ENCODE measurements around the gene SUOX. TPM values are rescaled to one million over a fixed set of nuclear protein-coding genes. Genes with fewer than 3 reads are reported as not detected.
"Not testable (repeated sequence)": the region's sequence is repeated elsewhere in the genome, so short reads cannot be mapped to it uniquely, and the experiment has no call there.

SUOX gene
- total and polyA plus RNA-seq, 3 experiments from 2014 or later: 0.90 to 2.5 (median 2.3) TPM

- CTCF ChIA-PET: interaction anchor here (0.6 to 2.5 kb wide), 18 partner anchors 9 to 237 kb away, joined by 3 to 21 read pairs (median 4); partner anchors contain the start of genes DGKA, ORMDL2, SARNP and SMARCC2
- H3K9me3 ChIP-seq (ENCODE audit: low read length): no peaks in the 10 kb centered on the region
- H3K27ac ChIP-seq (ENCODE audit: low read depth, low read length): peak overlapping the region; percentile 87
- Mint-ChIP-seq H3K4me3 (no peak overlapping the region), H3K27ac (no peak overlapping the region), H3K4me1 (peaks cover 17 to 32% (median 29%) of the 10 kb centered on the region in 3 donors), H3K36me3 (peaks cover 0 to 25% (median 5%) of the 10 kb centered on the region in 3 donors), H3K9me3 (no peaks in the 10 kb centered on the region), H3K27me3 (no peaks in the 10 kb centered on the region)
- H3K4me3 ChIP-seq (ENCODE audit: low read length): peak overlapping the region; percentile 74
- no peaks in the 10 kb centered on the region for H3K27me3 ChIP-seq (ENCODE audit: insufficient read depth, low read length, poor library complexity, severe bottlenecking)
- H3K4me1 ChIP-seq (ENCODE audit: insufficient read depth, low read length): peaks cover 36% of the 10 kb centered on the region
- DNase-seq: peak in 1 of 5 donors; percentile 24
- POLR2A ChIA-PET: interaction anchor here (0.6 to 2.9 kb wide), 26 partner anchors 9 to 662 kb away, joined by 3 to 19 read pairs (median 6); partner anchors contain the start of genes BLOC1S1, CD63, DGKA and DNAJC14
- H3K36me3 ChIP-seq (ENCODE audit: insufficient read depth, low read length): peaks cover 6% of the 10 kb centered on the region
Observed at GRCh38 chr12:55974308-55974730, 22.8 kb upstream of the SUOX start.

DNA sequence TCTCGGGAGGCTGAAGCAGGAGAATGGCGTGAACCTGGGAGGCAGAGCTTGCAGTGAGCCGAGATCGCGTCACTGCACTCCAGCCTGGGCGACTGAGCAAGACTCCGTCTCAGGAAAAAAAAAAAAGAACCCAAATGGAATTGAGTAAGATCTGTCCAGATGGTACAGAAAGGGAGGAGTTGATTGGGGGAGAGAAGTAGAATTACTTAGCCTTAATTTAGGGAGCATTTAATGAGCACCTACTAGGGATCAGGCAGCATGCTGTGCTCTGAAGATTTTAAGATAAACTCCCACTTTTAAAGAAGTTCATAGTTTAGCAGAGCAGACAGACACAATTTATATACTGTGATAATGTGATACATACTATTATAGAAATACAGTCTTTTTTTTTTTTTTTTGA lies 18.7 kb upstream of the SUOX start:
- Mint-ChIP-seq H3K36me3 (peaks cover 0 to 51% (median 5%) of the 10 kb centered on the region in 3 donors), H3K9me3 (no peaks in the 10 kb centered on the region), H3K4me3 (no peak overlapping the region), H3K27ac (no peak overlapping the region), H3K27me3 (no peaks in the 10 kb centered on the region), H3K4me1 (peaks cover 24 to 52% (median 32%) of the 10 kb centered on the region in 3 donors)
- DNase-seq: no peak
- H3K4me3 ChIP-seq (ENCODE audit: low read length): no peak overlapping the region
- ChIA-PET POLR2A (no interaction called here), CTCF (no interaction called here)
- no peak overlapping the region for H3K27ac ChIP-seq (ENCODE audit: low read depth, low read length)
- peaks cover 6% of the 10 kb centered on the region for H3K36me3 ChIP-seq (ENCODE audit: insufficient read depth, low read length)
- H3K27me3 ChIP-seq (ENCODE audit: insufficient read depth, low read length, poor library complexity, severe bottlenecking): no peaks in the 10 kb centered on the region
- no peaks in the 10 kb centered on the region for H3K9me3 ChIP-seq (ENCODE audit: low read length)
- peaks cover 26% of the 10 kb centered on the region for H3K4me1 ChIP-seq (ENCODE audit: insufficient read depth, low read length)

GRCh38 chr12:55979069-55979468 lies 18.0 kb upstream of the SUOX start:
- Mint-ChIP-seq H3K27me3 (no peaks in the 10 kb centered on the region), H3K27ac (peak overlapping the region in 4 of 8 donors; percentile 6 to 46 (median 27)), H3K9me3 (no peaks in the 10 kb centered on the region), H3K4me1 (peaks cover 24 to 52% (median 32%) of the 10 kb centered on the region in 3 donors), H3K36me3 (peaks cover 0 to 57% (median 5%) of the 10 kb centered on the region in 3 donors), H3K4me3 (peak overlapping the region in 1 of 7 donors; percentile 79)
- Histone ChIP-seq H3K4me3 (ENCODE audit: low read length) (no peak overlapping the region), H3K27ac (ENCODE audit: low read depth, low read length) (no peak overlapping the region), H3K36me3 (ENCODE audit: insufficient read depth, low read length) (peaks cover 6% of the 10 kb centered on the region), H3K4me1 (ENCODE audit: insufficient read depth, low read length) (peaks cover 26% of the 10 kb centered on the region), H3K27me3 (ENCODE audit: insufficient read depth, low read length, poor library complexity, severe bottlenecking) (no peaks in the 10 kb centered on the region), H3K9me3 (ENCODE audit: low read length) (no peaks in the 10 kb centered on the region)
- DNase-seq: no peak
- ChIA-PET POLR2A (no interaction called here), CTCF (no interaction called here)

- Mint-ChIP-seq H3K4me1 (peaks cover 20 to 42% (median 23%) of the 10 kb centered on the region in 3 donors), H3K36me3 (peaks cover 0 to 69% (median 12%) of the 10 kb centered on the region in 3 donors)
- not testable (repeated sequence) for H3K27me3 Mint-ChIP-seq; H3K9me3 Mint-ChIP-seq; H3K9me3 ChIP-seq (ENCODE audit: low read length); H3K27ac ChIP-seq (ENCODE audit: low read depth, low read length); H3K27me3 ChIP-seq (ENCODE audit: insufficient read depth, low read length, poor library complexity, severe bottlenecking); H3K4me3 ChIP-seq (ENCODE audit: low read length); DNase-seq; H3K4me1 ChIP-seq (ENCODE audit: insufficient read depth, low read length); H3K27ac Mint-ChIP-seq; H3K4me3 Mint-ChIP-seq
- H3K36me3 ChIP-seq (ENCODE audit: insufficient read depth, low read length): peaks cover 11% of the 10 kb centered on the region
- ChIA-PET POLR2A (interaction anchor here (0.7 to 0.9 kb wide), 2 partner anchors 8 to 152 kb away, joined by 3 to 4 read pairs; partner anchors contain the start of gene RAB5B), CTCF (interaction anchor here (1.3 to 2.1 kb wide), 3 partner anchors 9 to 65 kb away, joined by 3 to 9 read pairs (median 3); no protein-coding TSS in a partner anchor)
Observed at GRCh38 chr12:55981882-55982281, 15.2 kb upstream of the SUOX start.

DNA sequence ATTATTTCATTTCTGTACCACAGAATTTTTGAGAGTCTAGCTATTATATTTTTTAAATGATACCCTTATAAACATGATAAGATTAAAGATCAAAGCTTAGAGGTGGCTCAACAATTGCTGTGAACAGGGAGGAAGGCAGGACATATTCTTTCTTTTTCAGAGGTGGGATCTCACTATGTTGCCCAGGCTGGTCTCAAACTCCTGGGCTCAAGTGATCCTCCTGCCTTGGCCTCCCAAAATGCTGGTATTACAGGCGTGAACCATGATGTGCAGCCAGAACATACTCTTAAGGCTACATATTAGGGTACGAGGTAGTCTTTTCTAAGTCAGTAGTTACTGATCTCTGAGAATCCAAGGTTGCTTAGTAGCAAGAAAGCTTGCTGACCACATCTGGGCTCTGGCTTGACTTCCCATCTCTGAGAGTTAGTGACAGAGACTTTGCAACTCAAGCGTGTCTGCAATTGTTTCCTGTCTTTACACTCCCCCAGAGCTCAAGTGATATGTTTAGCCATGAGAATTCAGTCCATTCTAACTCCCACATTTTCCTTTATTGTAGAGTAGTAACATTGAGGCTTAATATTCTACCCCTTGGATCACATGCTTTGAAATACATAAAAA lies 14.6 kb upstream of the SUOX start:
- no peaks in the 10 kb centered on the region for H3K9me3 ChIP-seq (ENCODE audit: low read length)
- H3K9me3 Mint-ChIP-seq: no peaks in the 10 kb centered on the region
- H3K4me3 ChIP-seq (ENCODE audit: low read length): no peak overlapping the region
- ChIA-PET POLR2A (interaction anchor here (0.7 to 0.9 kb wide), 2 partner anchors 9 to 152 kb away, joined by 3 to 4 read pairs; partner anchors contain the start of gene RAB5B), CTCF (interaction anchor here (1.2 to 2.1 kb wide), 5 partner anchors 8 to 64 kb away, joined by 3 to 9 read pairs (median 4); partner anchors contain the start of gene RAB5B)
- H3K27ac Mint-ChIP-seq: no peak overlapping the region
- H3K4me3 Mint-ChIP-seq: no peak overlapping the region
- peaks cover 9% of the 10 kb centered on the region for H3K36me3 ChIP-seq (ENCODE audit: insufficient read depth, low read length)
- H3K27ac ChIP-seq (ENCODE audit: low read depth, low read length): no peak overlapping the region
- no peaks in the 10 kb centered on the region for H3K27me3 ChIP-seq (ENCODE audit: insufficient read depth, low read length, poor library complexity, severe bottlenecking)
- H3K4me1 Mint-ChIP-seq: peaks cover 16 to 37% (median 17%) of the 10 kb centered on the region in 3 donors
- H3K27me3 Mint-ChIP-seq: no peaks in the 10 kb centered on the region
- H3K36me3 Mint-ChIP-seq: peaks cover 0 to 67% (median 12%) of the 10 kb centered on the region in 3 donors
- DNase-seq: no peak
- H3K4me1 ChIP-seq (ENCODE audit: insufficient read depth, low read length): peaks cover 5% of the 10 kb centered on the region

DNA sequence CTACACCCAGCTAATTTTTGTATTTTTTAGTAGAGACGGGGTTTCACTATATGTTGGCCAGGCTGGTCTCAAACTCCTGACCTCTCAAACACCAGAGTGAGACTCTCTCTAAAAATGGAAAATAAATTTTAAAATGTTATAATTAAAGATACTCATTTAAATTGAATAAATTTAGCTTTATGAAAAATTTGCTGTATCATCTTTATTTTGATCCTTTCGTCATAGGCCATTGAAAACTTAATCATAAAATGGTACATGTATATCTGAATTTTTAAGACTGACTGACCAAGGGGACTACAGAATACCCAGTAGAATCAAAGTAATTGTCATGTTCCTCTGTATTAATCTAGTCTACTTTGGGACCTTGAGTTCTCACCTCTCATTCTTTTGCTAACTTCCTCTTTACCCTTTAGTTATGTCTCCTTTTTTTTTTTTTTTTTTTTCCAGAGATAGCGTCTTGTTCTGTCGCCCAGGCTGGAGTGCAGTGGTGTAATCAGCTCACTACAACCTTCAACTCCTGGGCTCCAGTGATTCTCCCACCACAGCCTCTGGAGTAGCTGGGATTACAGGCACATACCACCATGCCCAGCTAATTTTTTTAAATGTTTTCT lies 13.7 kb upstream of the SUOX start:
- Mint-ChIP-seq H3K9me3 (no peaks in the 10 kb centered on the region), H3K4me1 (peaks cover 10 to 28% (median 13%) of the 10 kb centered on the region in 3 donors), H3K27me3 (no peaks in the 10 kb centered on the region), H3K4me3 (no peak overlapping the region), H3K36me3 (peaks cover 0 to 69% (median 12%) of the 10 kb centered on the region in 3 donors), H3K27ac (no peak overlapping the region)
- CTCF ChIA-PET: interaction anchor here (0.7 to 3.3 kb wide), 5 partner anchors 9 to 144 kb away, joined by 3 to 19 read pairs (median 8); partner anchors contain the start of gene RAB5B
- Histone ChIP-seq H3K27me3 (ENCODE audit: insufficient read depth, low read length, poor library complexity, severe bottlenecking) (no peaks in the 10 kb centered on the region), H3K27ac (ENCODE audit: low read depth, low read length) (no peak overlapping the region), H3K4me1 (ENCODE audit: insufficient read depth, low read length) (no peaks in the 10 kb centered on the region), H3K36me3 (ENCODE audit: insufficient read depth, low read length) (peaks cover 4% of the 10 kb centered on the region), H3K4me3 (ENCODE audit: low read length) (no peak overlapping the region), H3K9me3 (ENCODE audit: low read length) (no peaks in the 10 kb centered on the region)
- POLR2A ChIA-PET: interaction anchor here (1.6 kb wide), 1 partner anchor 9 kb away, joined by 14 read pairs; no protein-coding TSS in a partner anchor
- no peak for DNase-seq

GRCh38 chr12:55984861-55985260 lies 12.2 kb upstream of the SUOX start:
- Mint-ChIP-seq H3K4me3 (no peak overlapping the region), H3K4me1 (peaks cover 0 to 17% (median 9%) of the 10 kb centered on the region in 3 donors), H3K36me3 (peaks cover 0 to 70% (median 11%) of the 10 kb centered on the region in 3 donors), H3K9me3 (no peaks in the 10 kb centered on the region), H3K27ac (peak overlapping the region in 1 of 8 donors; percentile 43), H3K27me3 (no peaks in the 10 kb centered on the region)
- Histone ChIP-seq H3K27ac (ENCODE audit: low read depth, low read length) (no peak overlapping the region), H3K27me3 (ENCODE audit: insufficient read depth, low read length, poor library complexity, severe bottlenecking) (no peaks in the 10 kb centered on the region), H3K36me3 (ENCODE audit: insufficient read depth, low read length) (peaks cover 10% of the 10 kb centered on the region), H3K9me3 (ENCODE audit: low read length) (no peaks in the 10 kb centered on the region), H3K4me1 (ENCODE audit: insufficient read depth, low read length) (no peaks in the 10 kb centered on the region), H3K4me3 (ENCODE audit: low read length) (no peak overlapping the region)
- no peak for DNase-seq
- CTCF ChIA-PET: interaction anchor here (1.0 to 3.3 kb wide), 4 partner anchors 10 to 59 kb away, joined by 3 to 19 read pairs (median 3); no protein-coding TSS in a partner anchor
- POLR2A ChIA-PET: no interaction called here
